H1 (cell line): Measurements from ENCODE around the gene KCNJ12. TPM values are rescaled to one million over a fixed set of nuclear protein-coding genes. Genes with fewer than 3 reads are reported as not detected.

Source experiments
- CTCF ChIA-PET: fragments of 300-600 bp; sonication (Branson Sonifier 250); formaldehyde crosslinking; loops from one replicate; lab custom pipeline; 2021; ENCODE audit not compliant: partially characterized antibody; lab: Charles Lee
- POLR2A ChIA-PET: fragments of 300-600 bp; sonication (Branson Sonifier 250); formaldehyde crosslinking; loops from one replicate; lab custom pipeline; 2021; ENCODE audit warnings: inconsistent platforms; ENCODE audit not compliant: partially characterized antibody; lab: Charles Lee
- DNase-seq, 2 experiments: peaks; one replicate each; pipeline versions ENCODE4 v3.0.0 to v3.0.0-alpha.2; 2010 to 2022; ENCODE audit warnings: low spot score in 2 of 2, low read depth in 1 of 2, mixed read lengths in 1 of 2
- FAIRE-seq: peaks from 2 replicates; lab custom pipeline; 2011; peaks lifted over from hg19 to GRCh38; lab: Jason Lieb, UNC
- H2AFZ ChIP-seq: 2 replicates; pipeline ENCODE4 v1.8.1; 2012; ENCODE audit warnings: low read length, inconsistent platforms
- H2AK5ac ChIP-seq: 2 replicates; pipeline ENCODE4 v1.6.1; 2013; ENCODE audit warnings: low read depth, low read length
- H2BK120ac ChIP-seq: replicated peaks from 2 replicates; pipeline ENCODE3; 2013; ENCODE audit warnings: low read depth, low read length, inconsistent platforms
- H2BK12ac ChIP-seq: 2 replicates; pipeline ENCODE4 v1.6.1; 2013; ENCODE audit warnings: low read depth, low read length
- H2BK15ac ChIP-seq: 2 replicates; pipeline ENCODE4 v1.6.1; 2013; ENCODE audit warnings: low read length
- H2BK20ac ChIP-seq: 2 replicates; pipeline ENCODE4 v1.6.1; 2013; ENCODE audit warnings: low read length
- H2BK5ac ChIP-seq: 2 replicates; pipeline ENCODE4 v1.6.1; 2013; ENCODE audit warnings: low read depth, low read length
- H3K14ac ChIP-seq: 2 replicates; pipeline ENCODE4 v1.6.1; 2013; ENCODE audit warnings: inconsistent platforms; ENCODE audit not compliant: insufficient read length
- H3K18ac ChIP-seq: 2 replicates; pipeline ENCODE4 v1.6.1; 2013; ENCODE audit warnings: low read length; ENCODE audit errors: extremely low read depth
- H3K23ac ChIP-seq: 2 replicates; pipeline ENCODE4 v1.6.1; 2013; ENCODE audit warnings: inconsistent platforms; ENCODE audit not compliant: insufficient read length
- H3K23me2 ChIP-seq: 2 replicates; pipeline ENCODE4 v1.6.1; 2013; ENCODE audit warnings: low read depth, low read length
- H3K27ac ChIP-seq: 2 replicates; pipeline ENCODE4 v1.6.1; 2011; ENCODE audit warnings: low read depth, low read length, inconsistent platforms
- H3K27me3 ChIP-seq, 4 experiments: replicated peaks in 1 of 4; 1 replicate in 1 of 4; 2 replicates in 3 of 4; pipeline versions ENCODE4 v1.6.1 to v1.8.1; 2011 to 2013; ENCODE audit warnings: low read length in 3 of 4, mild to moderate bottlenecking in 3 of 4, inconsistent platforms in 2 of 4, mixed read lengths in 2 of 4, moderate library complexity in 1 of 4; ENCODE audit not compliant: control insufficient read depth in 3 of 4, insufficient read depth in 3 of 4; ENCODE audit errors: extremely low read depth in 1 of 4
- H3K36me3 ChIP-seq, 4 experiments: 2 replicates each; pipeline versions ENCODE4 v1.6.1 to v1.8.1; 2011 to 2013; ENCODE audit warnings: mild to moderate bottlenecking in 4 of 4, low read length in 3 of 4, moderate library complexity in 2 of 4, control low read depth in 1 of 4, inconsistent platforms in 1 of 4; ENCODE audit not compliant: insufficient read depth in 4 of 4, control insufficient read depth in 2 of 4
- H3K4ac ChIP-seq: replicated peaks from 2 replicates; pipeline ENCODE3; 2013; ENCODE audit warnings: low read length, low read depth, mixed read lengths, inconsistent platforms; ENCODE audit not compliant: insufficient read length
- H3K4me1 ChIP-seq, 4 experiments: replicated peaks in 1 of 4; 1 replicate in 1 of 4; 2 replicates in 3 of 4; pipeline versions ENCODE4 v1.6.1 to v1.8.1; 2011 to 2013; ENCODE audit warnings: low read length in 3 of 4, inconsistent platforms in 2 of 4, mixed read lengths in 1 of 4; ENCODE audit not compliant: insufficient read depth in 4 of 4, control insufficient read depth in 3 of 4
- H3K4me2 ChIP-seq, 2 experiments: 2 replicates each; pipeline versions ENCODE4 v1.6.1 to v1.8.1; 2011 to 2013; ENCODE audit warnings: low read depth in 2 of 2, low read length in 2 of 2, control low read depth in 1 of 2, inconsistent platforms in 1 of 2, mild to moderate bottlenecking in 1 of 2; ENCODE audit not compliant: insufficient read depth in 1 of 2
- H3K4me3 ChIP-seq, 4 experiments: fragments of 200-600, 300-600 bp in 1 of 4; sonication (generic), shearing (Covaris generic), sonication (Bioruptor Twin) in 1 of 4; 2 replicates each; pipeline versions ENCODE4 v1.5.1 to v1.8.1; 2011 to 2016; ENCODE audit warnings: low read length in 4 of 4, low read depth in 3 of 4, control low read depth in 2 of 4, inconsistent platforms in 2 of 4, mild to moderate bottlenecking in 2 of 4, mixed read lengths in 1 of 4, moderate library complexity in 1 of 4; ENCODE audit not compliant: insufficient read depth in 2 of 4; ENCODE audit errors: extremely low read depth in 1 of 4
- H3K56ac ChIP-seq: replicated peaks from 2 replicates; pipeline ENCODE3; 2013; ENCODE audit warnings: low read depth, mild to moderate bottlenecking, mixed read lengths, low read length, inconsistent platforms; ENCODE audit not compliant: insufficient read length
- H3K79me1 ChIP-seq: 2 replicates; pipeline ENCODE4 v1.6.1; 2013; ENCODE audit warnings: low read depth, low read length, control low read depth
- H3K79me2 ChIP-seq, 2 experiments: 2 replicates each; pipeline versions ENCODE4 v1.6.1 to v1.8.1; 2012 to 2013; ENCODE audit warnings: low read length in 2 of 2, mild to moderate bottlenecking in 2 of 2, inconsistent platforms in 1 of 2; ENCODE audit not compliant: insufficient read depth in 2 of 2, control insufficient read depth in 1 of 2
- H3K9ac ChIP-seq, 4 experiments: replicated peaks in 1 of 4; 1 replicate in 1 of 4; 2 replicates in 3 of 4; pipeline versions ENCODE4 v1.6.1 to v1.8.1; 2011 to 2013; ENCODE audit warnings: low read depth in 3 of 4, low read length in 3 of 4, control low read depth in 2 of 4, mild to moderate bottlenecking in 2 of 4, moderate library complexity in 2 of 4, inconsistent platforms in 1 of 4; ENCODE audit errors: extremely low read depth in 1 of 4
- H3K9me3 ChIP-seq, 2 experiments: 2 replicates each; pipeline versions ENCODE4 v1.6.1 to v1.8.1; 2012 to 2013; ENCODE audit warnings: mild to moderate bottlenecking in 2 of 2, moderate library complexity in 2 of 2, control low read depth in 1 of 2, inconsistent platforms in 1 of 2, low read depth in 1 of 2, low read length in 1 of 2, mixed read lengths in 1 of 2; ENCODE audit not compliant: insufficient read depth in 2 of 2
- H4K20me1 ChIP-seq, 2 experiments: replicated peaks in 1 of 2; 2 replicates each; pipeline versions ENCODE3 to v1.8.1; 2011 to 2013; ENCODE audit warnings: inconsistent platforms in 2 of 2, low read length in 2 of 2, mild to moderate bottlenecking in 1 of 2; ENCODE audit not compliant: insufficient read depth in 2 of 2, control insufficient read depth in 1 of 2
- H4K5ac ChIP-seq: 2 replicates; pipeline ENCODE4 v1.6.1; 2013; ENCODE audit warnings: low read length, low read depth, mixed read lengths, inconsistent platforms; ENCODE audit not compliant: insufficient read length
- H4K8ac ChIP-seq: 2 replicates; pipeline ENCODE4 v1.8.0; 2013; ENCODE audit warnings: mild to moderate bottlenecking, moderate library complexity, low read length, inconsistent platforms; ENCODE audit not compliant: insufficient read depth; ENCODE audit errors: extremely low read depth
- H4K91ac ChIP-seq: replicated peaks from 2 replicates; pipeline ENCODE3; 2013; ENCODE audit warnings: low read length, mixed read lengths, inconsistent platforms; ENCODE audit not compliant: insufficient read length
- FOSL1 ChIP-seq: IDR thresholded peaks from 2 replicates; pipeline ENCODE4 v1.6.1; 2011; ENCODE audit warnings: mild to moderate bottlenecking, low read depth, low read length, moderate library complexity; ENCODE audit not compliant: insufficient read depth
- GABPA ChIP-seq: IDR thresholded peaks from 2 replicates; pipeline ENCODE4 v1.6.1; 2011; ENCODE audit warnings: mild to moderate bottlenecking, low read length, moderate library complexity, borderline replicate concordance; ENCODE audit not compliant: insufficient read depth
- HDAC2 ChIP-seq, 2 experiments: fragments of 300-600 bp in 1 of 2; sonication (generic) in 1 of 2; IDR thresholded peaks; 2 replicates each; pipeline ENCODE4 v1.6.1; 2011 to 2012; ENCODE audit warnings: low read depth in 2 of 2, low read length in 2 of 2, mild to moderate bottlenecking in 2 of 2, moderate library complexity in 2 of 2, borderline replicate concordance in 1 of 2, inconsistent platforms in 1 of 2
- NRF1 ChIP-seq: IDR thresholded peaks from 2 replicates; pipeline ENCODE4 v1.6.1; 2011; ENCODE audit warnings: mild to moderate bottlenecking, low read depth, low read length, improper control_type of control experiment
- PHF8 ChIP-seq: fragments of 200-600 bp; sonication (generic); conservative IDR thresholded peaks from 2 replicates; pipeline ENCODE4 v1.7.1; 2012; ENCODE audit warnings: low read depth, mild to moderate bottlenecking, inconsistent platforms, low read length, moderate library complexity
- SIRT6 ChIP-seq: IDR thresholded peaks from one replicate; pipeline ENCODE4 v1.7.1; 2012; ENCODE audit warnings: low read length, inconsistent platforms
- SP1 ChIP-seq: IDR thresholded peaks from 2 replicates; pipeline ENCODE4 v1.6.1; 2011; ENCODE audit warnings: low read depth, low read length
- WGBS, 2 experiments: shearing (Covaris generic) in 1 of 2; methylation state at CpG; one replicate each; pipeline versions ENCODE4 v1.1.6 to v1.1.7; 2013 to 2015; ENCODE audit warnings: low lambda C conversion rate in 2 of 2, mixed read lengths in 2 of 2, inconsistent platforms in 1 of 2, low coverage in 1 of 2, missing lambda C conversion rate in 1 of 2; ENCODE audit not compliant: insufficient replicate concordance in 2 of 2, insufficient coverage in 1 of 2, insufficient read length in 1 of 2; ENCODE audit errors: extremely low coverage in 1 of 2, missing lambda C conversion rate in 1 of 2; 5-methylcytosine and 5-hydroxymethylcytosine counted together
- polyA plus RNA-seq, 7 experiments: library from polyadenylated mRNA; depleted of rRNA in 3 of 7; stranded (reverse) in 5 of 7; unstranded in 2 of 7; fragments of >200 nt in 5 of 7; fragments of 200-250 nt in 2 of 7; gene quantifications; 1 replicate in 5 of 7; 2 replicates in 1 of 7; 4 replicates in 1 of 7; pipeline versions ENCODE4 v1.2.1 to v1.2.3, GENCODE V29; 2011 to 2013; ENCODE audit warnings: missing spikeins in 2 of 7, mixed read lengths in 2 of 7
- total RNA-seq: library from RNA; stranded (reverse); fragmentation: NEBNext Ultra II Directional; extraction: Animal tissue kit (Norgen Biotek cat#: 25700); gene quantifications from 2 replicates; pipeline ENCODE4 v1.2.1, GENCODE V29; 2021
- TF ChIP-seq, protein P1 (sequence below), 3 experiments: IDR thresholded peaks; 1 replicate in 2 of 3; 2 replicates in 1 of 3; pipeline versions ENCODE4 v1.5.1 to v1.6.1; 2011; ENCODE audit warnings: low read length in 3 of 3, mild to moderate bottlenecking in 3 of 3, inconsistent platforms in 2 of 3, low read depth in 1 of 3, moderate library complexity in 1 of 3; ENCODE audit not compliant: insufficient read depth in 1 of 3; ENCODE audit errors: control extremely low read depth in 1 of 3

KCNJ12 gene
- total and polyA plus RNA-seq, 2 of the 8 experiments (the other 6 are each of a cell fraction or from before 2014, with no cell fraction given): 1.2 to 1.5 TPM

DNA sequence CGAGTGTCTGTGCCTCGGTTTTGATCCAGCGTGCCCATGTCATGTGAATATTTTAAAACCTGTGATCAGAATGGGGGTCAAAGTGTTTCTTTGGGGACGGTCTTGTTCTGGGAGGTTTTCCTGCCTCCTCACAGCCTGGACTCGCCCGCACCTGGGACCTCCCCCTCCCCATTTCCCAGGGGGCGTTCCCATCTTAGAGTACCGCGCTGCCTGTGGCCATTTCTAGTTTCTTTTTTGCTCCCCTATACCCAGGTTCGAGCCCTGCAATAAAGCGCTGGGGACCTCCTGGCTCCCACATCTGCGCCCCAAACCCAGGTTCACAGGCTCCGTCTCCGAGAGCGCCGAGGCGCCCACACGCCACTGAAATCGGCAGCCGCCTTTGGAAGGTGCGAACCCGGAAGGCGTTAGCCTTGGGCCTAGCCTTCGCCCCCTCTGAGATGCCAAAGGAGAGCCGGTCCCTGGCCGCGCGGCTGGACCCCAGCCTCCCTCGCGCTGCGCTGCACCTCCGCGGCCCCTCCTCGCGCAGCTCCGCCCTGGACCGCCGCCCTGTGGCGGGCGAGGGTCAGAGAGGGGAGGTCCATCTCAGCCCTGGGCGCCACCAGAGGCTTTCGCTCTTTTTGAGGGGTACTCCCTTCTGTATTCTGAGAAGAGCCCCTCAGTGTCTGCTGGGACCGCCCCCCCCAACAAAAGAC, 1.7 kb downstream of the KCNJ12 start:
- Histone ChIP-seq H3K27ac (no peak overlapping the region), H3K4me2 (peak overlapping the region; percentile 89 to 96), H3K27me3 (peaks cover 14 to 49% (median 41%) of the 10 kb centered on the region in 4 experiments), H2BK120ac (no peak overlapping the region), H2BK20ac (no peak overlapping the region), H3K56ac (no peak overlapping the region), H3K79me2 (no peaks in the 10 kb centered on the region), H4K8ac (no peak overlapping the region), H3K14ac (no peak overlapping the region), H3K4me3 (peak overlapping the region; percentile 38 to 75 (median 46)), H3K79me1 (no peaks in the 10 kb centered on the region), H4K5ac (no peak overlapping the region), H3K4me1 (peaks cover 0 to 17% (median 8%) of the 10 kb centered on the region in 4 experiments; a peak in 4 of 7 replicates), H2AK5ac (no peak overlapping the region), H3K18ac (peak overlapping the region; percentile 71), H3K36me3 (no peaks in the 10 kb centered on the region), H2AFZ (peak overlapping the region; percentile 84; the same call in 1 of the 2 replicates), H3K23ac (no peak overlapping the region), H2BK12ac (0 out of 2 replicates have a peak overlapping the region, but pooled peaks have one; percentile 9), H3K23me2 (peaks cover 16% of the 10 kb centered on the region; the same call in 1 of the 2 replicates), H3K4ac (no peak overlapping the region), H3K9me3 (no peaks in the 10 kb centered on the region), H2BK5ac (no peak overlapping the region), H4K20me1 (peaks cover 2 to 5% of the 10 kb centered on the region in 2 experiments), H4K91ac (no peak overlapping the region), H3K9ac (no peak overlapping the region), H2BK15ac (no peak overlapping the region)
- 3% methylated on average over 32 of the region's 43 CpGs; no CpG with 5 or more reads in 1 of the 2 experiments for WGBS, 2 experiments
- ChIA-PET POLR2A (interaction anchor here (0.8 kb wide), 2 partner anchors 7 to 17 kb away, joined by 3 read pairs; no protein-coding TSS in a partner anchor), CTCF (interaction anchor here (0.7 to 2.3 kb wide), 7 partner anchors 10 to 209 kb away, joined by 3 to 10 read pairs (median 3); no protein-coding TSS in a partner anchor)
- no peak for FAIRE-seq
- DNase-seq: peak in 1 of 2 experiments; percentile 72
- TF ChIP-seq PHF8 (0 out of 2 replicates have a peak, but pooled peaks have one; percentile 6), NRF1 (0 out of 2 replicates have a peak, but pooled peaks have one; percentile 15), HDAC2 (IDR thresholded peaks at IDR 0.05; ENCODE audit: borderline replicate concordance in 1 of 2, low read depth in 2 of 2, low read length in 2 of 2) (peak in 1 of 2 experiments; percentile 94; a peak in 2 of 4 replicates), GABPA (0 out of 2 replicates have a peak, but pooled peaks have one; percentile 42), SIRT6 (no peak), FOSL1 (no peak), SP1 (no peak)
- TF ChIP-seq, protein P1, sequence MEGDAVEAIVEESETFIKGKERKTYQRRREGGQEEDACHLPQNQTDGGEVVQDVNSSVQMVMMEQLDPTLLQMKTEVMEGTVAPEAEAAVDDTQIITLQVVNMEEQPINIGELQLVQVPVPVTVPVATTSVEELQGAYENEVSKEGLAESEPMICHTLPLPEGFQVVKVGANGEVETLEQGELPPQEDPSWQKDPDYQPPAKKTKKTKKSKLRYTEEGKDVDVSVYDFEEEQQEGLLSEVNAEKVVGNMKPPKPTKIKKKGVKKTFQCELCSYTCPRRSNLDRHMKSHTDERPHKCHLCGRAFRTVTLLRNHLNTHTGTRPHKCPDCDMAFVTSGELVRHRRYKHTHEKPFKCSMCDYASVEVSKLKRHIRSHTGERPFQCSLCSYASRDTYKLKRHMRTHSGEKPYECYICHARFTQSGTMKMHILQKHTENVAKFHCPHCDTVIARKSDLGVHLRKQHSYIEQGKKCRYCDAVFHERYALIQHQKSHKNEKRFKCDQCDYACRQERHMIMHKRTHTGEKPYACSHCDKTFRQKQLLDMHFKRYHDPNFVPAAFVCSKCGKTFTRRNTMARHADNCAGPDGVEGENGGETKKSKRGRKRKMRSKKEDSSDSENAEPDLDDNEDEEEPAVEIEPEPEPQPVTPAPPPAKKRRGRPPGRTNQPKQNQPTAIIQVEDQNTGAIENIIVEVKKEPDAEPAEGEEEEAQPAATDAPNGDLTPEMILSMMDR (IDR thresholded peaks at IDR 0.05; ENCODE audit: control extremely low read depth in 1 of 3, insufficient read depth in 1 of 3, low read depth in 1 of 3, low read length in 3 of 3): peak; percentile 8 to 38 (median 18)
